ENCODE measurements around the gene CELF2. TPM values are rescaled to one million over a fixed set of nuclear protein-coding genes. Genes with fewer than 3 reads are reported as not detected.

CELF2 gene
- total and polyA plus RNA-seq, 9 of the 15 experiments (the other 6 are each of a cell fraction or from before 2014, with no cell fraction given) = 4.0 to 20.3 (median 11.1) TPM

DNA sequence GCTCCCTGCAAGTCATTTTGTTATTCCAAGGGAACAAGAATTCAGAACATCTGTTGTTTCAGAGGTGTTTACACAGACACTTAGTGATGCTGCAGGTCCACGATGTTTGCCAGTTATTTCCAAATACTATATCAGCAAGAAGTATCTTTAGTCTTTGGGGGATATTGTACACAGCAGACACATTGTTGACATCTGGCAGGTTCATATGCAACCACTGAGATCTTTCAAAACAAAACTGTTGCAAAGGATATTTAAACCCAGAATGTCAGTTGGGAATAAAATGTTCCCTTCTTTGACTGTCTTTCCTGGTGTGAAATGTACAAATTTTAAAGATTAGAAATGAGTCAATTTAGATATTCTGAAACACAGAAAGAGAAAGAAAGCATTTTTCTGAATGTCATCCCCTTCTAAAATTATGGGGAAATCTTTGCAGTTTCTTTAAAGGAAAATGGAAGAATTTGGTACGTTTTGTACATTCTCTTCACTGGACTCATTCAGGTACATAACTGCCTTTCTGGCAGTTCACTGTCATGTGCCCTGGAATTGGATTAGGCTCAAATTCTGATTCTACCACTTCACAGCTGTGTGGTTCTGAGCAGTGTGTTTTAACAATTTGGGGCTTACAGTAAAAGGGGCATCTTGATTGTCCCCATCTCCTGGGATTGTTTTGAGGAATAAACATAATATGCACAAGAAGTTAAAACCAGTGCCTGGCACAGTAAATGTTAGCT is 40.3 kb upstream of the CELF2 start:
- CTCF ChIA-PET (ENCODE audit: low intra/inter-chr PET ratio) = no interaction called here
- H2AFZ ChIP-seq (ENCODE audit: low read depth, low read length) = no peak overlapping the region
- POLR2A ChIA-PET = no interaction called here
- H3K9me1 ChIP-seq (ENCODE audit: control insufficient read depth, insufficient read depth, low read length) = no peaks in the 10 kb centered on the region
- DNase-seq (ENCODE audit: extremely low read depth in 1 of 4, low spot score in 3 of 4) (no peak), FAIRE-seq (no peak), ATAC-seq (no peak)
- H3K4me3 ChIP-seq = no peak overlapping the region
- H4K20me1 ChIP-seq (replicated peaks; ENCODE audit: control insufficient read depth, insufficient read depth, low read length) = no peaks in the 10 kb centered on the region
- no peaks in the 10 kb centered on the region for H3K9me3 ChIP-seq (replicated peaks; ENCODE audit: control insufficient read depth, insufficient read depth, low read depth, low read length)
- TF ChIP-seq BRF1 (IDR thresholded peaks at IDR 0.05; ENCODE audit: borderline replicate concordance, extremely low read depth, insufficient read length) = no peak
- TF ChIP-seq ZNF507 (tag; conservative IDR thresholded peaks at IDR 0.05) = no peak
- TF ChIP-seq, protein P1, sequence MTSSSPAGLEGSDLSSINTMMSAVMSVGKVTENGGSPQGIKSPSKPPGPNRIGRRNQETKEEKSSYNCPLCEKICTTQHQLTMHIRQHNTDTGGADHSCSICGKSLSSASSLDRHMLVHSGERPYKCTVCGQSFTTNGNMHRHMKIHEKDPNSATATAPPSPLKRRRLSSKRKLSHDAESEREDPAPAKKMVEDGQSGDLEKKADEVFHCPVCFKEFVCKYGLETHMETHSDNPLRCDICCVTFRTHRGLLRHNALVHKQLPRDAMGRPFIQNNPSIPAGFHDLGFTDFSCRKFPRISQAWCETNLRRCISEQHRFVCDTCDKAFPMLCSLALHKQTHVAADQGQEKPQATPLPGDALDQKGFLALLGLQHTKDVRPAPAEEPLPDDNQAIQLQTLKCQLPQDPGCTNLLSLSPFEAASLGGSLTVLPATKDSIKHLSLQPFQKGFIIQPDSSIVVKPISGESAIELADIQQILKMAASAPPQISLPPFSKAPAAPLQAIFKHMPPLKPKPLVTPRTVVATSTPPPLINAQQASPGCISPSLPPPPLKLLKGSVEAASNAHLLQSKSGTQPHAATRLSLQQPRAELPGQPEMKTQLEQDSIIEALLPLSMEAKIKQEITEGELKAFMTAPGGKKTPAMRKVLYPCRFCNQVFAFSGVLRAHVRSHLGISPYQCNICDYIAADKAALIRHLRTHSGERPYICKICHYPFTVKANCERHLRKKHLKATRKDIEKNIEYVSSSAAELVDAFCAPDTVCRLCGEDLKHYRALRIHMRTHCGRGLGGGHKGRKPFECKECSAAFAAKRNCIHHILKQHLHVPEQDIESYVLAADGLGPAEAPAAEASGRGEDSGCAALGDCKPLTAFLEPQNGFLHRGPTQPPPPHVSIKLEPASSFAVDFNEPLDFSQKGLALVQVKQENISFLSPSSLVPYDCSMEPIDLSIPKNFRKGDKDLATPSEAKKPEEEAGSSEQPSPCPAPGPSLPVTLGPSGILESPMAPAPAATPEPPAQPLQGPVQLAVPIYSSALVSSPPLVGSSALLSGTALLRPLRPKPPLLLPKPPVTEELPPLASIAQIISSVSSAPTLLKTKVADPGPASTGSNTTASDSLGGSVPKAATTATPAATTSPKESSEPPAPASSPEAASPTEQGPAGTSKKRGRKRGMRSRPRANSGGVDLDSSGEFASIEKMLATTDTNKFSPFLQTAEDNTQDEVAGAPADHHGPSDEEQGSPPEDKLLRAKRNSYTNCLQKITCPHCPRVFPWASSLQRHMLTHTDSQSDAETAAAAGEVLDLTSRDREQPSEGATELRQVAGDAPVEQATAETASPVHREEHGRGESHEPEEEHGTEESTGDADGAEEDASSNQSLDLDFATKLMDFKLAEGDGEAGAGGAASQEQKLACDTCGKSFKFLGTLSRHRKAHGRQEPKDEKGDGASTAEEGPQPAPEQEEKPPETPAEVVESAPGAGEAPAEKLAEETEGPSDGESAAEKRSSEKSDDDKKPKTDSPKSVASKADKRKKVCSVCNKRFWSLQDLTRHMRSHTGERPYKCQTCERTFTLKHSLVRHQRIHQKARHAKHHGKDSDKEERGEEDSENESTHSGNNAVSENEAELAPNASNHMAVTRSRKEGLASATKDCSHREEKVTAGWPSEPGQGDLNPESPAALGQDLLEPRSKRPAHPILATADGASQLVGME (CRISPR knock-in tag; IDR thresholded peaks at IDR 0.05) = no peak
- TF ChIP-seq ZKSCAN8 (CRISPR knock-in tag; IDR thresholded peaks at IDR 0.05) = no peak
- TF ChIP-seq FOXK1 (CRISPR knock-in tag; IDR thresholded peaks at IDR 0.05; ENCODE audit: borderline replicate concordance) = no peak
- H3K36me3 ChIP-seq (ENCODE audit: control insufficient read depth, insufficient read depth, low read length) = no peaks in the 10 kb centered on the region
- no peak overlapping the region for H3K27ac ChIP-seq (ENCODE audit: extremely low read depth, low read depth, low read length)
- WGBS (ENCODE audit: insufficient coverage, low coverage, missing lambda C conversion rate) = 0% methylated on average over 2 of the region's 2 CpGs
- no TSS peak for BruUV-seq (replicated peaks)
- in situ Hi-C loops (cut with MboI) = no loop called here
- no peak overlapping the region for H3K9ac ChIP-seq (ENCODE audit: insufficient read depth in 1 of 2, low read depth in 2 of 2, low read length in 2 of 2)
- H3K4me1 ChIP-seq (replicated peaks in 1 of 2; ENCODE audit: control insufficient read depth in 2 of 2, insufficient read depth in 2 of 2, low read length in 2 of 2) = no peaks in the 10 kb centered on the region
- no peak overlapping the region for H3K4me2 ChIP-seq (ENCODE audit: insufficient read depth, low read length)
- no peaks in the 10 kb centered on the region for H3K79me2 ChIP-seq (ENCODE audit: control insufficient read depth, insufficient read depth, low read length)
- intact Hi-C loops (cut with micrococcal nuclease) = no loop called here
- H3K27me3 ChIP-seq (ENCODE audit: control insufficient read depth in 2 of 2, insufficient read depth in 2 of 2, low read length in 2 of 2) = no peaks in the 10 kb centered on the region; a peak in 1 of 5 replicates

Data from K562 (cell line).